Tibial nerve (tissue), 4 donors: ENCODE results near the gene BPIFB3. TPM values are rescaled to one million over a fixed set of nuclear protein-coding genes. Genes with fewer than 3 reads are reported as not detected.

Source experiments
- DNase-seq, 2 donors: peaks; one replicate each; pipeline ENCODE4 v3.0.0-alpha.2; 2019; ENCODE audit warnings: low spot score in 2 of 2
- H3K27ac ChIP-seq, 4 donors: fragments of 200-600 bp; sonication (generic) in 3 of 4; one replicate each; pipeline ENCODE4 v1.5.1; 2017 to 2019; ENCODE audit warnings: mild to moderate bottlenecking in 1 of 4
- H3K27me3 ChIP-seq, 2 donors: fragments of 200-600 bp; sonication (generic) in 1 of 2; one replicate each; pipeline versions ENCODE4 v1.5.1 to v1.6.0; 2017 to 2019
- H3K36me3 ChIP-seq, 3 donors: fragments of 200-600 bp; sonication (generic); one replicate each; pipeline ENCODE4 v1.5.1; 2018 to 2019
- H3K4me1 ChIP-seq, 4 donors: fragments of 200-600 bp; sonication (generic) in 3 of 4; one replicate each; pipeline ENCODE4 v1.5.1; 2017 to 2019
- H3K4me3 ChIP-seq, 4 donors: fragments of 200-600 bp; sonication (generic) in 3 of 4; one replicate each; pipeline ENCODE4 v1.5.1; 2017 to 2019; ENCODE audit warnings: mild to moderate bottlenecking in 1 of 4, moderate library complexity in 1 of 4
- H3K9me3 ChIP-seq, 4 donors: fragments of 200-600 bp; sonication (generic) in 3 of 4; one replicate each; pipeline ENCODE4 v1.5.1; 2017 to 2019
- EP300 ChIP-seq, 2 donors: sonication (generic); formaldehyde crosslinking; IDR thresholded peaks; one replicate each; pipeline ENCODE4 v1.6.1; 2017; ENCODE audit warnings: antibody characterized with exemption in 2 of 2, mild to moderate bottlenecking in 1 of 2
- POLR2A ChIP-seq, 2 donors: fragments of 450-650 bp; IDR thresholded peaks; one replicate each; pipeline ENCODE4 v1.6.1; 2017; ENCODE audit warnings: antibody characterized with exemption in 2 of 2, mild to moderate bottlenecking in 2 of 2, moderate library complexity in 2 of 2
- WGBS, 2 donors: methylation state at CpG; one replicate each; pipeline ENCODE4 v1.1.5; 2018; 5-methylcytosine and 5-hydroxymethylcytosine counted together
- total RNA-seq, 4 donors: library from RNA; depleted of rRNA; stranded (reverse); fragments of >200 nt; gene quantifications; one replicate each; pipeline ENCODE4 v1.1.0, GENCODE V29; 2016
- TF ChIP-seq, protein P1 (sequence below), 5 experiments: fragments of 200-600 bp in 3 of 5; fragments of 450-650 bp in 2 of 5; sonication (generic) in 3 of 5; IDR thresholded peaks; one replicate each; pipeline ENCODE4 v1.5.1; 2016 to 2019; ENCODE audit warnings: antibody characterized with exemption in 5 of 5, mild to moderate bottlenecking in 3 of 5, moderate library complexity in 2 of 5

The BPIFB3 gene
- total RNA-seq, 4 donors from 2014 or later, result not detected

DNA sequence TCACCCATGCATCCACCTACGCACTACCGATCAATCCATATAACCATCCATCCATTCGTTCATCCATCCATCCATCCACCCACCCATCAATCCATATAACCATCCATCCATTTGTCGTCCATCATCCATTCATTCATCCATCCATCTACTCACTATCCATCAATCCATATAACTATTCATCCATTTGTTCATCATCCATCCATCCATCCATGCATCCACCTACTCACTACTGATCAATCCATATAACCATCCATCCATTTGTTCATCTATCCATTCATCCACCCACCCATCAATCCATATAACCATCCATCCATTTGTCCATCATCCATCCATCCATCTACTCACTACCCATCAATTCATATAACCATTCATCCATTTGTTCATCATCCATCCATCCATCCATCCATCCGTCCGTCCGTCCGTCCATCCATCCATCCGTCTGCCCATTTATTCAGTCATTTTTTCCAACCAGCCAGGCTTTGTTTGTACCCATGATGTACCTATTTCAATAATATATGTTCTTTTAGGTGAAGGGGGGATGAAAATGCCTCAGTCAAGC, 28.3 kb upstream of the BPIFB3 start:
- no peak overlapping the region for H3K4me3 ChIP-seq
- DNase-seq, result no peak
- no peaks in the 10 kb centered on the region for H3K36me3 ChIP-seq
- WGBS, 2 donors, result 69 to 92% methylated on average over 9 of the region's 9 CpGs
- TF ChIP-seq EP300 (IDR thresholded peaks at IDR 0.05) (no peak), POLR2A (IDR thresholded peaks at IDR 0.05) (no peak)
- TF ChIP-seq, protein P1, sequence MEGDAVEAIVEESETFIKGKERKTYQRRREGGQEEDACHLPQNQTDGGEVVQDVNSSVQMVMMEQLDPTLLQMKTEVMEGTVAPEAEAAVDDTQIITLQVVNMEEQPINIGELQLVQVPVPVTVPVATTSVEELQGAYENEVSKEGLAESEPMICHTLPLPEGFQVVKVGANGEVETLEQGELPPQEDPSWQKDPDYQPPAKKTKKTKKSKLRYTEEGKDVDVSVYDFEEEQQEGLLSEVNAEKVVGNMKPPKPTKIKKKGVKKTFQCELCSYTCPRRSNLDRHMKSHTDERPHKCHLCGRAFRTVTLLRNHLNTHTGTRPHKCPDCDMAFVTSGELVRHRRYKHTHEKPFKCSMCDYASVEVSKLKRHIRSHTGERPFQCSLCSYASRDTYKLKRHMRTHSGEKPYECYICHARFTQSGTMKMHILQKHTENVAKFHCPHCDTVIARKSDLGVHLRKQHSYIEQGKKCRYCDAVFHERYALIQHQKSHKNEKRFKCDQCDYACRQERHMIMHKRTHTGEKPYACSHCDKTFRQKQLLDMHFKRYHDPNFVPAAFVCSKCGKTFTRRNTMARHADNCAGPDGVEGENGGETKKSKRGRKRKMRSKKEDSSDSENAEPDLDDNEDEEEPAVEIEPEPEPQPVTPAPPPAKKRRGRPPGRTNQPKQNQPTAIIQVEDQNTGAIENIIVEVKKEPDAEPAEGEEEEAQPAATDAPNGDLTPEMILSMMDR (IDR thresholded peaks at IDR 0.05), result no peak
- no peaks in the 10 kb centered on the region for H3K4me1 ChIP-seq
- H3K27me3 ChIP-seq, result no peaks in the 10 kb centered on the region
- no peaks in the 10 kb centered on the region for H3K9me3 ChIP-seq
- no peak overlapping the region for H3K27ac ChIP-seq

DNA sequence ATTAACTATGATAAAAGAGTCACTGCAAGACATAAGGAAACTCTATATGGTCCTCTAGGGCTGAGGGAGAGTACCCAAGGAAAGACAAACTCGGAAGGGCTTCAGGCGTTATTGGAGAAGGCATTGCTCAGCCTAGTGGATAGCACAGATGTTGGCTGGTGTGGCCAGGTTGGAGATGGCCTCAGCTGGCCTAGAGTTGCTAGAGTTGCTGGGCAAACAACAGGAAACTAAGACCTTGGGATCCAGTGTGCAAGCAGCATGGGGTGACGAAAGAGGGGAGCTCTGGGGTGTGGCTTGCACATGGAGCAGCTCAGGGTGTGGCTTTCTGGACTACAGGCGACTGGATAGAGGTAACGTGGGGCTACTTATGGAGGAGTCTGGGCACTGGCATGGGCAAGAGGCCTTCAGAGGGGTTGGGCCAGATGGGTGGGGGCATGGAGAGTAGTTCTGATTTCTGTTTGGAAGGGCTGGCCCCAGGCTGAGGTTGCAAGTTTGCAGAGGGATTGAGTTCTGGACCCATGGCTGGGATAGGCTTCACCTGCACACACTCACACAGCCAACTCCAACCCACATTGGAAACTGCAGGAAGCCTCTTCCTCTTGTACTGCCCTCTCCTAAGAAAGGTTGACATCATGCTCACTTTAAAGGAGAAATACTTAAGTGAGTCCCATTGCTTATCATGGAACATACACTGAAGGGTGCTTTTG, 27.5 kb upstream of the BPIFB3 start:
- Histone ChIP-seq H3K27me3 (no peaks in the 10 kb centered on the region), H3K9me3 (no peaks in the 10 kb centered on the region), H3K27ac (no peak overlapping the region), H3K4me1 (no peaks in the 10 kb centered on the region), H3K36me3 (no peaks in the 10 kb centered on the region), H3K4me3 (no peak overlapping the region)
- WGBS, 2 donors, result 75 to 88% methylated on average over 5 of the region's 5 CpGs
- TF ChIP-seq POLR2A (IDR thresholded peaks at IDR 0.05) (no peak), EP300 (IDR thresholded peaks at IDR 0.05) (no peak)
- TF ChIP-seq, protein P1 (IDR thresholded peaks at IDR 0.05), result no peak
- DNase-seq, result no peak

DNA sequence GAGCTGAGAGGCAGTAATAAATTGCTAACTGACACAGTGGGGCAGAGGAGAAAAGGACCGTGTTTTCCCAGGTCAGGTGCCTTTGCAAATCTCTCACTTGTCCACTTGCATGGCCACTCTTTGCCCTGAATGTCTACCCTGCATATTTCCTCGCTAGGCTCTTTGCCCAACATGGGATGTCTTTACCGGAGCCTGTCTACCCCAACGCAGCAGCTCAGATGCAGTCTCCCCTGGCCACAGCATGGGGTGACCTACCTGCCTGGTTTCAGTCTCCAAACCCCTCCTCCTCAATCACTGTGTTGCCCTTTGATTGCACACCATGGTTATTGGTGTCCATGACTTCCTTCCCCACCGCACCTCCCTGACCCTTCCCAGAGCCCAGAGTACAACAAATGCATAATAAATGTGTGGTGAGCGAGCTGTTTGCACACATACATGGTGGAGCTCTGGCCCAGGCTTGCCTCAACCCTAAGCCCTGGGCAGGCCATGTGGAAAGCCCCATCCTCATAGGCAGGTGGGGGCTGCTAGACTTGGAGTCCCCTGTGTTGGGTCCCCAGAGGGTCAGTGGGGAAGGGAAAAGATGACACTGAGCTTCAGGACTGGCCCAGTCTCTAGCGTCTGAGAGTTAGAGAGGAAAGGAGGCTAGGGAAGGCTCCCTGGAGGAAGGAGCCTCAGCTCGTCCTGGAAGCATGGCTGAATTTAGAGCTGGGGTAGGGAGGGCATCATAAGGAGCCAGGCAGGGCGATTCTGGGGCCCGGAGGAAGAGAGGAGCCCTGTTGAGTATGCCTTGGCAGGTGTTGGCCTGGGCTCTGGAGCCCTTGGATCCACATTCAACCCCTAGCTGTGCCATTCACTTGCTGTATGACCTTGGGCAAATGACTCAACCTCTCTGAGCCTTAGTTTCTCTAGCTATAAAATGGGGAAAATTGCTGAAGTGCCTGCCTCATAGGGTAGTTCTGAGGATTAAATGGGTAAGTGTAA, 26.6 kb upstream of the BPIFB3 start:
- Histone ChIP-seq H3K9me3 (no peaks in the 10 kb centered on the region), H3K4me3 (no peak overlapping the region), H3K4me1 (no peaks in the 10 kb centered on the region), H3K27me3 (no peaks in the 10 kb centered on the region), H3K36me3 (no peaks in the 10 kb centered on the region), H3K27ac (no peak overlapping the region)
- no peak for DNase-seq
- 77 to 79% methylated on average over 10 of the region's 10 CpGs for WGBS, 2 donors
- TF ChIP-seq POLR2A (IDR thresholded peaks at IDR 0.05) (no peak), EP300 (IDR thresholded peaks at IDR 0.05) (no peak)
- TF ChIP-seq, protein P1 (IDR thresholded peaks at IDR 0.05), result no peak

DNA sequence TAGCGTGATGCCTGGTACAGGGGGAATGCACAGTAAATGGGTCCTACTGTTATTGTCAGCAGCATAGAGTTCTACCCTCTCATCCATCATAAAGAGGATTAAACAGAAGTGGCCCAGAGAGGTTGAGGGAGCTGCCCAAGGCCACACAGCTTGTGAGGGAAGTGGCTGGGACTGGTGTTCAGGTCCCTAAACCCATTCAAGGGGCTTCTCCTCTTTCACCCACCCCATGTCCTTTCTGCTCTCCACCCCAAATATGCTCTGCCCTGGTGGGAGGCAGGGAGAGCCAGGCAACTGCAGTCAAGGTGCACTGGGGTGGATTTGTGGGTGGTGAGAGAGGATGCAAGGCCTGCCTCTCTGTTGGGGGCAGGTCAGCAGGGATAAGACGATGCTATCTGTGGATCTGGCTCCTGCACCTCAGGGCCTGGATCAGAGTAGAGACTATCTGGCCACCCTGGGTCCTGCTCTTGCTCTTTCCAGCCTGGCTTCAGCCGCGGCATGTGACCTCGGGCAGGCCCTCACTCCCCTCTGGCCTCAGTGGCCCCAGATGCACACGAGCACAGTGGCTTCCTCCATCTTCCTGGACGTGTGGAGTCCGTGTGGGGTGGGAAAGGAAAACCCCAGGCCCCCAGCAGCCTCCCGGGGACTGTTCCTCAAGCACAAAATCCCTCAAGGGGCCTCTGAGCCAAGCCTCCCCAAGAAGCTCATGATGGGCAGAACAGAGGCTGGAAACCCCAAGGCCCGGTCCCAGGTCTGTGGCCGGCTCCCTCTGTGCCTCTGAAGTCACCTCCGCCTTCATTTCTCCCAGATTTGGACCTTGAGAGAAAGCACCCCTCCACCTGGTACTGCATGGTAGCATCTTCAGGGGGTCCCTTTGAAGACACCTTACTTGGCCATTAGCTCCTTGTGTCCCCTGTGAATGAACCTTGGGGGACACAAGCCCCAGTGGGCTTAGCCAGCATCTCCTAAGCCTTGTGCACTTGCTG, 25.6 kb upstream of the BPIFB3 start:
- Histone ChIP-seq H3K4me1 (no peaks in the 10 kb centered on the region), H3K36me3 (no peaks in the 10 kb centered on the region), H3K4me3 (no peak overlapping the region), H3K27me3 (no peaks in the 10 kb centered on the region), H3K27ac (no peak overlapping the region), H3K9me3 (peaks cover 0 to 6% (median 0%) of the 10 kb centered on the region in 4 donors)
- 72 to 80% methylated on average over 12 of the region's 12 CpGs for WGBS, 2 donors
- no peak for DNase-seq
- TF ChIP-seq EP300 (IDR thresholded peaks at IDR 0.05), result no peak
- TF ChIP-seq POLR2A (IDR thresholded peaks at IDR 0.05), result no peak
- TF ChIP-seq, protein P1 (IDR thresholded peaks at IDR 0.05), result no peak
